ENCODE measurements around the gene TTC28.
A peak's percentile ranks its signal among the peaks of the same experiment; 100 is the strongest.

Gene TTC28

DNA sequence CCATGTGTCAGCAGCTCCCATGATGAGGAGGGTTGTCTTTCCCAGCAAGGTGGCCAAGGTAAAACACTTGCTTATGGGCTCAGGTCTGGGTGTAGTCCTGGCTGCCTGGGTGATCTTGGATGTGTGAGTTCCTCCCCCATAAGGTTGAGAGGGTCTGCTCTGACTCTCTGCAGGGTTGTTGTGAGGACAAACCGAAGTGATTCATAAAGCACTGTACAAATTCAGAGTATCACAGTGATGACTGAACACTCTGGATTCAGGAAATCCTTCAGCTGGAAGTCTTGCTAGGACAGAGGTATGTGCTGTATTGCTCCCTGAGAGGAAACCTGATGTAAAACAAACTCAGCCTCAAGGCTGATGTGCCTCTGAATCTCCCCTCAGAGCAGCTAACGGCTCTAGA is 539.7 kb downstream of the TTC28 start:
- DNase-seq (ENCODE audit: low read depth), result peak; percentile 41

- no peak for DNase-seq (ENCODE audit: low read depth)
Measured at GRCh38 chr22:28139516-28139915, 540.1 kb downstream of the TTC28 start.

- no peak for DNase-seq (ENCODE audit: low read depth)
Measured at GRCh38 chr22:28137036-28137435, 542.6 kb downstream of the TTC28 start.

DNA sequence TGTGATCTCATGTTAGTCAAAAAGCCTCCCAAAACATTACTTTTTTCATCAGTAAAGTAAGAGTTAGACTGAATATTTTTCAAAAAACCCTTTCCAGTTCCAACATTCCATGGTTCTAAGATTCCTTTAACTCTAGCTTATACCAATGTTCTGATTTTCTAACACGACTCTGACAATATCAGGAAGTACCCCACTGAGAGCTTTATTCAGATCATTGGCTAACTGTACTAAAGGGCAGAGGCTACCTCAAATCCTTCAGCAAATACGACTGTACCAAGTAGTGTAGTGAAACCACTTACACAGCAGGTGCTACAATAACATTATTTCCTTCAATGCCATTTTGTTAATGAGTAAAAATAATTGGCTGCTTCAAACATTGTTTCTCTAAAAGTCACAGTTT is 547.2 kb downstream of the TTC28 start:
- DNase-seq (ENCODE audit: low read depth), result no peak

DNA sequence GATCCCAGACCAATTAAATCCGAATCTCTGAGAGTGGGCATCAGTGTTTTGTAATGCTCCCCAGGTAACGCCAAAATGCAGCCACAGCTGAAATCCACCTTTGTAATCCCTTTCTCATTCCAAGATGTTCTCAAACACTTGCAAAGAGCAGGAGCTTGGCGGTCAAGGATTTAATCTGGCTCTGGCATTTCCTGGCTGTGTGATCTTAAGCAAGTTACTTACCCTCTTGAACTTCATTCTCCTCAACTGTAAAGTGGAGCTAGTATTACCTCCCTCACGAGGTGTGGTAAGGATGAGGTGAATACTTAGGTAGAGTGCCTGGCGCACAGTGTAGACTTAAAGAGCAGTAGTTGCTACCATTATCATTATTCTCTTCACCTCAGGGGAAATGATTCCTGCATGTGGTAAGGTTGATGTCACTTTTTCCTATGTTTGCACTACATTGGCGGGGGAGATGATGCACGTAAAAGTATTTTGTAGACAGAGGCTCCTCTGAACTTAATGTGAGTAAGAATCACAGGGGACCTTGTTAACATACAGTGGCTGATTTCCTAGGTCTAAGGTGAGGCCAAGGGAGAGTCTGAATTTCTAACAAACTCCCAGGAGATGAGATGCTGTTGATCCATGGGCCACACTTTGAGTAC is 550.2 kb downstream of the TTC28 start:
- DNase-seq (ENCODE audit: low read depth), result no peak

GRCh38 chr22:28128827-28129226 is 550.8 kb downstream of the TTC28 start:
- DNase-seq (ENCODE audit: low read depth), result no peak

GRCh38 chr22:28125799-28126198 is 553.8 kb downstream of the TTC28 start:
- DNase-seq (ENCODE audit: low read depth), result no peak

GRCh38 chr22:28123989-28124766 is 555.5 kb downstream of the TTC28 start:
- DNase-seq (ENCODE audit: low read depth), result no peak

- DNase-seq (ENCODE audit: low read depth), result no peak
Measured at GRCh38 chr22:28120691-28121592, 558.7 kb downstream of the TTC28 start.

DNA sequence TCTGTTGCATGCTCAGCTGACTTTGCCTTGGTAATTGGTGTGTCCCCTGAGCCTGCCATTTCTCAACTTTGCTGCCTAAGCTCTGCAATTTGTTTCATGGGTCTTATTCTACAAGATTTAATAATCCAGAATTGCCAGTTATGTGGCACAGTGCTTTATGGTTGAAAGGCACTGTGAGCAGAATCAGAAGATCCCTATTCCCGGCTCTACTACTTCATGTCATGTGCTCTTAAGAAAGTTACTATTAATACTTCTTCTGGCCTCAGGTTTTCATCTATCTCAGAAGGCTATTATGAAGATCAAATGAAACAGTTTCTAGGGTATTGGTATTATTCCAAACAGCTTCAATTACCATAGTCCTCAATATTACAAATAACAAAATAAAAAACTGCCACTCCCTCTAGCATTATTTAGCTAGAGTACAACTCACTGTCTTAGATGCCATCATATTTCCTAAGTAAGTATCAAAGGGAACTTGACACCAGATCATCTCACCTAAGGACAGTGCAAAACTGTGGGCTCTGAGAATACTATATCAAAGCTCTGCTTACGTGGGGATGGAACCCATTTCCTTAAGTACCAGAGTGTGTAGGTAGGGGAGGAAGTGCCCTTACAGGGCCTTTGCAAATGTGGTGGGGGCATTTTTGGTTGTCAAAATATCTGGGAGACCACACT is 560.5 kb downstream of the TTC28 start:
- DNase-seq (ENCODE audit: low read depth), result no peak

DNA sequence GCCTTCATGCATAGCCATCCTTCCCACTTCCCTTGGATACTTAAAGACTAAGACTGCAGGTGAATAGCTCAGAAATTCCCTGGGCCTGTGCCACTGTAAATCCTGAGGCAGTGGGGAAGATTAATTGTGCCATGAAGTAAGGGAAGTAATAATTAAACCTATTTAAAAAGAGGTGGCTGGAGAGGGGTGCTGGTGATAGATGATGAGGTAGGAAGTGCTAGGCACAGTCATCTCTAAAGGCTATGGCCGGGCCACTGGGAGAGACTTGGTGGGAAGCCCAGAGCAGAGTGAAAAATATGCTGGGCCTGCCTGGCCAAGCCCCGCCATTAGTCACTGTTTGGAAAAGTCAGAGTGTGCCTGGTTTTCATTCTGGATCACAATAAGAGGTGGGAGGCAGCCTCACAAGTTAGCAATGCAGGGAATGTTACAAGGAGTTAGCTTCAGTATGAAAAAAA is 563.4 kb downstream of the TTC28 start:
- peak; percentile 51 for DNase-seq (ENCODE audit: low read depth)

DNA sequence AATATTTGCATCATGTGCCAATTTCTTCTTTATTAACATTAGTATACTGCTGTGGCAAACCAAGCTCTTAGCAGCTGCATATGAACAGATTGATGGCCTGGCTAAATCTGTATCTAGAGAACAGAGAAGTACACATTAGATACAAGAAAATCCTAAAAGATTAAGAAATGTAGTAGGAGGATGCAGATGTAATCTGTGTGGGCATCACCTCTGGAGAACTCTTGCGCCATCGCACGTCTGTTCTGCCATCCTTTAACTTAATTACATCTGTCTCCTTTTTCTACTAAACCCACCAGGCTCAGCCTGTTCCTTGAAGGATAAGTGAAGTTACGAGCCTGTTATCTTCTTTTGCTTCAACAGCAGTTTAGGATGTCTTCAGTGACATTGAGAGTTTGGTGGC is 564.2 kb downstream of the TTC28 start:
- DNase-seq (ENCODE audit: low read depth), result no peak

DNA sequence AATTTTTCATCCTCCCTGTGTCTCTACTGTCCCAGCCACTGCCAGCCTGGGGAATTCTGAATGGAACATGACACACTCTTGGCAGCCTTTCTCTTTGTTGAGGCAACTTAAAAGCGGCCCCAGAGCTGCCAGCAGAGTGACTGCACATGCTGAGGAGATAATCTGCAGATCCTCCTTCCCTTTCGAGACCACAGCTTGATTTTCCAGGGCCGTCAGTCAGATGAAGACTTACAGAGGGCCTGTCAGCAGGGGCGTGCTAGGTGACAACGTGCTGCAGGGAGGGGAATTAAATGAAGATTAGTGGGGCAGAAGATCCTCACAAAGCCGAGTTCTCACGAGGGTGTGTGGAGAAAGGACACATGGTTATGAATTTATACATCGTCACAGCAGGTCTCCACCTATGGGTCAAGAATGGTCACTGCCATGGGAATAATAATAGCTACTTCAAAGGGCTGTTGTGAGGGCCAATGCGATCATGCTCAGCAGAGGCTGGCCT is 567.0 kb downstream of the TTC28 start:
- no peak for DNase-seq (ENCODE audit: low read depth)

DNA sequence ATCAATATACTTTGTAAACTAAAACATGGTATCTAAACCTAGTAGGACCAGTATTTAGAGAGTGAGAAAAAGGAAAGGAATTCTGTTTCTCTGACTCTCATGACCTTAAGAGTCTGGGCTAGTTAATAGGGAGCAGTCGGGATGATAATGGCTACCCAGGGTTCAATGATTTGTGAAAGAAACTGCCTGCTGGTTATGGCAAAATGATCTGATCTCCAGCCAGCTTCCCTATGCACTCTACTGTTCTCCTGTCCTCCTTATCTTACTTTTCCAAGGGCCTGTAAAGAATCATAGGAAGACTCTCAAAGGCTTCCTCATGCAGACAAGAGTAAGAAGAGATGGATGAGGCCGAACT is 567.5 kb downstream of the TTC28 start:
- DNase-seq (ENCODE audit: low read depth), result no peak

GRCh38 chr22:28111501-28112189 is 568.0 kb downstream of the TTC28 start:
- no peak for DNase-seq (ENCODE audit: low read depth)

GRCh38 chr22:28108851-28109250 is 570.8 kb downstream of the TTC28 start:
- no peak for DNase-seq (ENCODE audit: low read depth)

GRCh38 chr22:28106617-28107016 is 573.0 kb downstream of the TTC28 start:
- DNase-seq (ENCODE audit: low read depth), result no peak

DNA sequence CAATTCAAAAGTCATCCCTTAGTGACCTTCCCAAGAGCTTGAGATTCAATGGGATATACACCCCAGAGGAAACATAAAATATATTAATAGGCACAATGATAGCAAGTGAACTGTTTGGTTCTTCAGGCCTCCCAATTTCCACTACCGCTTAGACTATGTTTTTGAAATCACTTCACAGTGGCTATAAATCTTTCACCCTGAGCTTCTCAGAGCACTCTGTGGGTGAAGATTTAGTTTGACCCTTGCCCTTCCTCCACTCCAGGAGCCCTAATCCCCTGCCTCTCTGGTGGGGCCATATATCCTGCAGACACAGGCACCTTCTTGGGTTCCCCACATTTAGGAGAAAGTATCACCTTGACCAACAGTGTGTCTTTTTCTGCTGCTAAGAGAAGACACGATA is 573.7 kb downstream of the TTC28 start:
- no peak for DNase-seq (ENCODE audit: low read depth)

DNA sequence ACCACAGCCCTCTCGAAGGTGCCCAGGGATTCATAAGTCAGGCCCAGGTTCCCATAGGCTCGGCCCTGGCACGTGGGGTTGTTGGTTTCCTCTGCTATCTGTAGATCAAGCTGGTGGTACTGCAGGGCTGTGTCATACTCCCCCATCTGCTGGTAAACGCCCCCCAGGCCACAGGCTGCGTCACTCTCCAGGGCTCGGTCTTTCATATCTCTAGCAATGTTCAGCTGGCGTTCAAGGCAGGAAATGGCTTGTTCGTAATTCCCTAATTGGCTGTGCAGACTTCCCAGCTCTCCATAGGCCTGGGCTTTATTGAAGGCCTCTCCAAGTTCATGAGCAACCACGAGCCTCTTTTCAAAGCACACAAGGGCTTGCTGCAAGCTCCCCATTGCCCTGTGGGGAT is 574.2 kb downstream of the TTC28 start:
- no peak for DNase-seq (ENCODE audit: low read depth)

DNA sequence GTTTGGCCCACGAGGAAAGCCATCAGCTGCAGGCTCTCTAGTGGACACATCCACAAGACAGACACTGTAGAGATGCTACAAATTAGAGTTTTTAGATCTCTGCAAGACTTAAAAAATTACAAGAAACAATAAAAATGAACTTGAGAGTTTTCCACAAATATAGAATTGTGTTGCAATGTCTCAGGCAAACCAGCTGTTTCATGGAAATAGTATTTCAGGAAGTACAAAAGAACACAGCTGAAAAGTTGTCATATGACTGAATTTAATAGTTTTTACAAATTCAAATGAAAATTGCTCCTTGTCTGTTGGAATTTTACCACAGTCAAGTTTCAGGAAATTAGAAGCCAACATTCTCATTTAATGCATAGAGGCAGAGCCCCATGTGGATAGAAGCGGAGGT is 576.0 kb downstream of the TTC28 start:
- DNase-seq (ENCODE audit: low read depth), result no peak

GRCh38 chr22:28102151-28102812 is 577.4 kb downstream of the TTC28 start:
- no peak for DNase-seq (ENCODE audit: low read depth)
